ENCODE results near the gene FERD3L. TPM values are rescaled to one million over a fixed set of nuclear protein-coding genes. Genes with fewer than 3 reads are reported as not detected.

FERD3L gene
- total RNA-seq, 4 donors from 2014 or later: not detected

- Histone ChIP-seq H3K9me3 (no peaks in the 10 kb centered on the region), H3K4me3 (peak overlapping the region; percentile 26 to 71 (median 40)), H3K27me3 (peaks cover 98% of the 10 kb centered on the region), H3K4me1 (peaks cover 0 to 21% (median 12%) of the 10 kb centered on the region in 4 donors), H3K36me3 (no peaks in the 10 kb centered on the region), H3K27ac (peak overlapping the region in 1 of 4 donors; percentile 8)
- intact Hi-C loops (cut with DNase I; ENCODE audit: low total_unique reads): no loop called here
- in situ Hi-C loops (cut with MboI; ENCODE audit: low pct_ligation_motif_present in 1 of 4, low pct_unique_long_range_greater_than_20kb in 1 of 4, low sequenced_read_pairs in 3 of 4): no loop called here
- DNase-seq: no peak
- no peak for TF ChIP-seq POLR2A (IDR thresholded peaks at IDR 0.05)
- no peak for TF ChIP-seq POLR2AphosphoS5 (IDR thresholded peaks at IDR 0.05)
- no peak for TF ChIP-seq CTCF (IDR thresholded peaks at IDR 0.05)
- WGBS, 2 donors (ENCODE audit: low coverage in 1 of 2): 9% methylated on average over 55 of the region's 70 CpGs; no CpG with 5 or more reads in 1 of the 2 donors
Observed at GRCh38 chr7:19116121-19117090, 28.8 kb downstream of the FERD3L start.

GRCh38 chr7:19114551-19114855 is 30.7 kb downstream of the FERD3L start:
- no peak overlapping the region for H3K4me3 ChIP-seq
- peaks cover 98% of the 10 kb centered on the region for H3K27me3 ChIP-seq
- in situ Hi-C loops (cut with MboI; ENCODE audit: low pct_ligation_motif_present in 1 of 4, low pct_unique_long_range_greater_than_20kb in 1 of 4, low sequenced_read_pairs in 3 of 4) (no loop called here), intact Hi-C loops (cut with DNase I; ENCODE audit: low total_unique reads) (no loop called here)
- H3K4me1 ChIP-seq: peaks cover 0 to 21% (median 12%) of the 10 kb centered on the region in 4 donors
- H3K9me3 ChIP-seq: no peaks in the 10 kb centered on the region
- H3K27ac ChIP-seq: no peak overlapping the region
- DNase-seq: no peak
- H3K36me3 ChIP-seq: no peaks in the 10 kb centered on the region
- TF ChIP-seq POLR2AphosphoS5 (IDR thresholded peaks at IDR 0.05) (no peak), EP300 (IDR thresholded peaks at IDR 0.05; ENCODE audit: low read depth) (no peak), CTCF (IDR thresholded peaks at IDR 0.05) (no peak), POLR2A (IDR thresholded peaks at IDR 0.05) (no peak)
- WGBS, 2 donors (ENCODE audit: low coverage in 1 of 2): 17 to 20% methylated on average over 2 of the region's 2 CpGs

GRCh38 chr7:19113855-19114550 is 31.2 kb downstream of the FERD3L start:
- Histone ChIP-seq H3K4me1 (peaks cover 0 to 21% (median 12%) of the 10 kb centered on the region in 4 donors), H3K27me3 (peaks cover 98% of the 10 kb centered on the region), H3K4me3 (no peak overlapping the region), H3K36me3 (no peaks in the 10 kb centered on the region), H3K9me3 (no peaks in the 10 kb centered on the region), H3K27ac (no peak overlapping the region)
- WGBS, 2 donors (ENCODE audit: low coverage in 1 of 2): 37 to 41% methylated on average over 3 of the region's 3 CpGs
- no peak for DNase-seq
- intact Hi-C loops (cut with DNase I; ENCODE audit: low total_unique reads): no loop called here
- in situ Hi-C loops (cut with MboI; ENCODE audit: low pct_ligation_motif_present in 1 of 4, low pct_unique_long_range_greater_than_20kb in 1 of 4, low sequenced_read_pairs in 3 of 4): no loop called here
- no peak for TF ChIP-seq CTCF (IDR thresholded peaks at IDR 0.05)
- no peak for TF ChIP-seq POLR2AphosphoS5 (IDR thresholded peaks at IDR 0.05)
- TF ChIP-seq POLR2A (IDR thresholded peaks at IDR 0.05): no peak
- TF ChIP-seq EP300 (IDR thresholded peaks at IDR 0.05; ENCODE audit: low read depth): no peak

- H3K27me3 ChIP-seq: peaks cover 97% of the 10 kb centered on the region
Observed at GRCh38 chr7:19113002-19113350, 32.2 kb downstream of the FERD3L start.

More at GRCh38 chr7:19113002-19113350, 32.2 kb downstream of the FERD3L start:
- Histone ChIP-seq H3K4me3 (no peak overlapping the region), H3K27ac (no peak overlapping the region), H3K36me3 (no peaks in the 10 kb centered on the region), H3K4me1 (peaks cover 0 to 19% (median 10%) of the 10 kb centered on the region in 4 donors), H3K9me3 (no peaks in the 10 kb centered on the region)
- TF ChIP-seq POLR2A (IDR thresholded peaks at IDR 0.05): no peak
- no peak for TF ChIP-seq EP300 (IDR thresholded peaks at IDR 0.05; ENCODE audit: low read depth)
- TF ChIP-seq CTCF (IDR thresholded peaks at IDR 0.05): no peak
- no peak for TF ChIP-seq POLR2AphosphoS5 (IDR thresholded peaks at IDR 0.05)
- no peak for DNase-seq
- intact Hi-C loops (cut with DNase I; ENCODE audit: low total_unique reads) (no loop called here), in situ Hi-C loops (cut with MboI; ENCODE audit: low pct_ligation_motif_present in 1 of 4, low pct_unique_long_range_greater_than_20kb in 1 of 4, low sequenced_read_pairs in 3 of 4) (no loop called here)
- 38 to 47% methylated on average over 4 of the region's 4 CpGs for WGBS, 2 donors (ENCODE audit: low coverage in 1 of 2)
